Large intestine (tissue), 3 donors: ENCODE results near the gene NDUFAF8. TPM values are rescaled to one million over a fixed set of nuclear protein-coding genes. Genes with fewer than 3 reads are reported as not detected.

ENCODE experiments used
- DNase-seq, 2 donors: peaks; one replicate each; pipeline versions ENCODE4 v3.0.0 to v3.0.0-alpha.2; 2013
- H3K27ac ChIP-seq: one replicate; pipeline ENCODE4 v1.5.1; 2013; ENCODE audit warnings: low read length
- H3K27me3 ChIP-seq: 2 replicates; pipeline ENCODE4 v1.6.1; 2013; ENCODE audit warnings: low read length; ENCODE audit not compliant: control insufficient read depth, insufficient read depth
- H3K36me3 ChIP-seq: 2 replicates; pipeline ENCODE4 v1.6.1; 2013; ENCODE audit warnings: low read length; ENCODE audit not compliant: control insufficient read depth, insufficient read depth
- H3K4me1 ChIP-seq: one replicate; pipeline ENCODE4 v1.6.1; 2013; ENCODE audit warnings: low read length; ENCODE audit not compliant: control insufficient read depth, insufficient read depth
- H3K4me3 ChIP-seq: one replicate; pipeline ENCODE4 v1.5.1; 2013; ENCODE audit warnings: low read length
- H3K9me3 ChIP-seq: one replicate; pipeline ENCODE4 v1.6.1; 2013; ENCODE audit warnings: mild to moderate bottlenecking, low read depth, low read length, moderate library complexity; ENCODE audit not compliant: control insufficient read depth
- WGBS: methylation state at CpG from one replicate; pipeline ENCODE4 v1.1.5; 2013; ENCODE audit warnings: low lambda C conversion rate; ENCODE audit not compliant: insufficient coverage; 5-methylcytosine and 5-hydroxymethylcytosine counted together
- polyA plus RNA-seq: library from polyadenylated mRNA; unstranded; fragments of 120-200 nt; gene quantifications from one replicate; pipeline ENCODE4 v1.2.1, GENCODE V29; 2013

The NDUFAF8 gene
- polyA plus RNA-seq, 1 donor = 42.6 TPM

GRCh38 chr17:81210868-81211267 lies 28.2 kb upstream of the NDUFAF8 start:
- Histone ChIP-seq H3K4me1 (no peaks in the 10 kb centered on the region), H3K9me3 (no peaks in the 10 kb centered on the region), H3K27me3 (no peaks in the 10 kb centered on the region), H3K27ac (no peak overlapping the region), H3K4me3 (no peak overlapping the region), H3K36me3 (peaks cover 5% of the 10 kb centered on the region)
- no peak for DNase-seq
- WGBS = 56% methylated on average over 3 of the region's 14 CpGs

DNA sequence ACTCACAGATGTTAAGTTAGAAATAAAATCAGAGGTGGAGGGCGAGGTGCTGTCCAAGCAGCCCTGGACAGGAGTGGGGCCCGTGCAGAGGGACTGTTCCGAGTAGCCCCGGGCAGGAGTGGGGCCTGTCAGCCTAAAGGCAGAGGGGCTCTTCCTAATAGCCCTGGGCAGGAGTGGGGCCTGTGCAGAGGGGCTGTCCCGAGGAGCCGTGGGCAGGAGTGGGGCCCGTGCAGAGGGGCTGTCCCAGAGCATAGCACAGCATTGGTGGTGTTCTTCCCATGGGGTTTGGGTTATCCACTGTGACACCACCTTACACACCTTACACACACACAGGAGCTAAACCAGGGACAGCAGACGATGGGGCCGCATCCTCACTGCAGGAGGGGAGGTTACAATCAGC lies 26.8 kb upstream of the NDUFAF8 start:
- no CpG with 5 or more reads among the region's 9 CpGs for WGBS
- H3K27me3 ChIP-seq = no peaks in the 10 kb centered on the region
- H3K4me1 ChIP-seq = no peaks in the 10 kb centered on the region
- no peak for DNase-seq
- no peaks in the 10 kb centered on the region for H3K36me3 ChIP-seq
- no peak overlapping the region for H3K4me3 ChIP-seq
- no peak overlapping the region for H3K27ac ChIP-seq
- H3K9me3 ChIP-seq = no peaks in the 10 kb centered on the region

DNA sequence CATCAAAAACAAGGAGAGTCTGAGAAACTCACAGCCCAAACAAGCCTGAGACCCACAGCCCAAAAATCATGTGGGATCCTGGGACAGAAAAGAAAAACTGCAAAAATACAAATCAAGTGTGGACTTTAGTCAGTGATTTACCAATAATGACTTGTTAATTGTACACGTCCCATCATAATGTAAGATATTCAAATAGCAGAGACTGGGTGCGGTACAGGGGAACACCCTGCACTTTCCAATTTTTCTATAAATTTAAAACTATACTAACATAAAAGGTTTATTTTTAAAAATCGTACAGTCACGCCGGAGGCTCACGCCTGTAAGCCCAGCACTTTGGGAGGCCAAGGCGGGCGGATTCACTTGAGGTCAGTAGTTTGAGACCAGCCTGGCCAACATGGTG lies 25.1 kb upstream of the NDUFAF8 start:
- Histone ChIP-seq H3K36me3 (peaks cover 2% of the 10 kb centered on the region), H3K27me3 (no peaks in the 10 kb centered on the region), H3K4me1 (no peaks in the 10 kb centered on the region), H3K9me3 (no peaks in the 10 kb centered on the region), H3K27ac (no peak overlapping the region), H3K4me3 (no peak overlapping the region)
- WGBS = no CpG with 5 or more reads among the region's 8 CpGs
- no peak for DNase-seq

DNA sequence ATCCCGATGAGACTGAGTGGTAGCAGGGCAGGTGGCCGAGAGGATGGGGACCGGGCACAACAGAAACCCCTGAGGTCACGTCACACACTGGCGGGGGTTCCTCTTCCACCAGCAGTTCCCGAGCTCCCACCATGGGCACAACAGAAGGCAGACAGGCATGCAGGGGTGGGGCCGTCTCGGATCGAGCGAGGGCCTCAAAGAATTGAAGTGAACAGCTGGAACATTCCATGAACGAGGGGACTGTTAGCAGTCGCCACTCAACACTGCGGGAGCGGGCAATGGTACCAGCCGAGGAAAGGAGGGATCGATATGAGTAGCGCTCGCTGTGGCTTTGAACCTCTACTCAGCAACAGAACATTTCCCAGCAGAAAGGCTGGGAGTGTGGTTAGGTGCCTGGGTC lies 21.6 kb upstream of the NDUFAF8 start:
- no peak overlapping the region for H3K27ac ChIP-seq
- WGBS = 90% methylated on average over 2 of the region's 18 CpGs
- no peak for DNase-seq
- peaks cover 12% of the 10 kb centered on the region for H3K4me1 ChIP-seq
- H3K9me3 ChIP-seq = no peaks in the 10 kb centered on the region
- peaks cover 2% of the 10 kb centered on the region for H3K36me3 ChIP-seq
- no peak overlapping the region for H3K4me3 ChIP-seq
- no peaks in the 10 kb centered on the region for H3K27me3 ChIP-seq

DNA sequence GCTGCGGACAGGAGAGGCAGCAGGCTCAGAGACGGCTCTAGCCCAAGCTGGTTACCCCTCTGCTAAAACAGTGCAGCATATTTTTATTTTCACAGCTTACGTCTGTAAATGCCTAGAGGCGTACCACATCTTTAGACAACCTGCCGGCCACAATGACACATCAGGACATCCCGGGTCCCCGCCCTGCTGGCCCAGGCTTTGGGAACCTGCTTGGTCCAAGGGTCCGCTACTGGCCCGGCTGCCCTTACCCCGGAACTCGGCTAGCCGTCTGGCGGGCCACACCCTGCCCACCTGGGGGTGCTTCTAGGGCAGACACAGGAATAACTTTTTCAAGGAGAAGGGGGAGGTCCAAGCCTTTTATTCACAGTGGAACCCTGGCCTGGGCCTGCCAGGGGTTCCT lies 20.7 kb upstream of the NDUFAF8 start:
- peaks cover 2% of the 10 kb centered on the region for H3K36me3 ChIP-seq
- H3K9me3 ChIP-seq = no peaks in the 10 kb centered on the region
- H3K27ac ChIP-seq = no peak overlapping the region
- H3K27me3 ChIP-seq = peaks cover 2% of the 10 kb centered on the region
- peaks cover 14% of the 10 kb centered on the region for H3K4me1 ChIP-seq
- no CpG with 5 or more reads among the region's 13 CpGs for WGBS
- no peak for DNase-seq
- no peak overlapping the region for H3K4me3 ChIP-seq

- H3K36me3 ChIP-seq = peaks cover 2% of the 10 kb centered on the region
- H3K9me3 ChIP-seq = no peaks in the 10 kb centered on the region
- no peak for DNase-seq
- no peak overlapping the region for H3K27ac ChIP-seq
- peaks cover 20% of the 10 kb centered on the region for H3K4me1 ChIP-seq
- 100% methylated on average over 3 of the region's 11 CpGs for WGBS
- no peak overlapping the region for H3K4me3 ChIP-seq
- peaks cover 6% of the 10 kb centered on the region for H3K27me3 ChIP-seq
These were observed 20.1 kb upstream of the NDUFAF8 start for GRCh38 chr17:81218991-81219390.

DNA sequence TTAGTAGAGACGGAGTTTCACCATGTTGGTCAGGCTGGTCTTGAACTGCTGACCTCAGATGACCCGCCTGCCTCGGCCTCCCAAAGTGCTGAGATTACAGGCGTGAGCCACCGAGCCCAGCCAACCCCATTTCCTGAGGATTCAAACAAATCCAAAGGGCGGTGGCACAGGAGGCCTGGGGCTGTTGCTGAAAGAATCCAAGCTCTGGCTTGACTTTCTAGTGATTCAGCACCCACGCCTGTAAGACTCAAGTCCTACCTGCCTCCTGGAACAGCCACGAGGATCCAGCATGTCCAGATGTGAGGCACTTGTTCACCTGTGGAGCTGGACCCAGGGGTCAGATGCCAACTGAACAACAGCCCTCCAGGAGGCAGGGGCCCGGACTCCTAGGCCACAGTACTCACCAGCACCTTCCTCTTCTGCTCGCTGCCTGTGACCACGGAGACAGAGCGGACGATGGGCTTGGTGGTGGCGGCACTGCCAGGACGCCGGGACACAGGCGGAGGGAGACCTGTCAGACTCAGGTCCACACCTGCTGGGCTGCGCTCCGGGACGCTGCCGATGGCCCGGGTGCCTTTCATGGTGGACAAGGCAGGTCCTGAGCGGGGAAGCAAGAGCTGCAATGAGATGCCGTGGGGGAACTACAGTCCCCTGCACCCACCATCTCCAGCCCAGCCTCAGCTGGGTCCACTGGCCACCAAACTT lies 19.5 kb upstream of the NDUFAF8 start:
- H3K4me3 ChIP-seq = no peak overlapping the region
- H3K4me1 ChIP-seq = peaks cover 22% of the 10 kb centered on the region
- WGBS = no CpG with 5 or more reads among the region's 24 CpGs
- no peak for DNase-seq
- H3K27me3 ChIP-seq = peaks cover 9% of the 10 kb centered on the region
- no peak overlapping the region for H3K27ac ChIP-seq
- H3K36me3 ChIP-seq = peaks cover 2% of the 10 kb centered on the region
- H3K9me3 ChIP-seq = no peaks in the 10 kb centered on the region

DNA sequence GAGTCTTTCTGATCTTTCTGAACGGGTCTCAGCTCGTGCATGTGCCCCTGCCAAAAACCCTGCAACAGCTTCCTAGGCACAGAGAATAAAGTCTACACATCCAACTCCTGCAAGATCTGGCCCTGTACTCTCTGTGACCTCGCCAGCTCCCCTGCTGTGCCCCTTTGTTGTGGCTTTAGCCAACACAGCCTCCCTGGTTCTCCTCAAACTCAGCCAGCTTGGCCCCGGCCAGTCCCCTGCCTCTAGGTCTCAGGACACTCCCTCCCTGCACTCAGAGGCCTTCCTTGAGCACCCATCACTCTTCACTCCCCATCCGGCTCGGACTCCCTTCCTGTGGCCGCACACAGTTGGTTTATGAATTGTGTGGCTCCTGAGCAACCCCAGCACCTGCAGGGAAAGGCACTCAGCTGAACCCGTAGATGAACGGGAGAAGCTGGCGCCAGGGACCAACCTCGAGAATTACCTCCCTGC lies 17.7 kb upstream of the NDUFAF8 start:
- Histone ChIP-seq H3K27ac (no peak overlapping the region), H3K27me3 (peaks cover 9% of the 10 kb centered on the region), H3K9me3 (no peaks in the 10 kb centered on the region), H3K4me1 (peaks cover 22% of the 10 kb centered on the region), H3K36me3 (peaks cover 2% of the 10 kb centered on the region), H3K4me3 (no peak overlapping the region)
- 80% methylated on average over 1 of the region's 11 CpGs for WGBS
- no peak for DNase-seq

- peak overlapping the region; percentile 52 for H3K4me3 ChIP-seq
- no peaks in the 10 kb centered on the region for H3K9me3 ChIP-seq
- H3K27me3 ChIP-seq = peaks cover 9% of the 10 kb centered on the region
- peaks cover 22% of the 10 kb centered on the region for H3K4me1 ChIP-seq
- peaks cover 2% of the 10 kb centered on the region for H3K36me3 ChIP-seq
- no peak for DNase-seq
- H3K27ac ChIP-seq = no peak overlapping the region
- no CpG with 5 or more reads among the region's 24 CpGs for WGBS
These were observed 17.1 kb upstream of the NDUFAF8 start for GRCh38 chr17:81221842-81222619.

DNA sequence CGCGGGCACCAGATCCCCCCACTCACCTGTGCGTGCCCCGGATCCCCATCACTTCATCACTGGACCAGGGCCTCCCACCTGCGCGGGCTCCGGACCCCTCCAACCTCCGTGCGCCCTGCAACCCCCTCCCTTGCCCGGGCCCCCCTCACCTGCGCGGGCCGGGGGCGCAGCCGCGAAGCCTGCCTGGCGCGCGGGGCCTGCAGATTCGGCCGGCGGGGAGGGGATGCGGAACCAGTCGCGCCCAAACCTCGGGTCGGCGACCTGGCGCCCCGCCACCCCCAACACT lies 16.6 kb upstream of the NDUFAF8 start:
- whole genome bisulfite sequencing = no CpG with 5 or more reads among the region's 30 CpGs
- Histone ChIP-seq H3K27ac (no peak overlapping the region), H3K27me3 (peaks cover 9% of the 10 kb centered on the region), H3K4me1 (peaks cover 22% of the 10 kb centered on the region), H3K9me3 (no peaks in the 10 kb centered on the region), H3K36me3 (peaks cover 2% of the 10 kb centered on the region), H3K4me3 (peak overlapping the region; percentile 52)
- no peak for DNase-seq
